T-helper 9 cell (primary cell): ENCODE results near the gene ADM2.
A peak's percentile ranks its signal among the peaks of the same experiment; 100 is the strongest.
"Not testable (repeated sequence)": the region's sequence is repeated elsewhere in the genome, so short reads cannot be mapped to it uniquely, and the experiment has no call there.

Experiments
- DNase-seq: peaks from one replicate; pipeline ENCODE4 v3.0.0-alpha.2; 2020

Gene ADM2

DNA sequence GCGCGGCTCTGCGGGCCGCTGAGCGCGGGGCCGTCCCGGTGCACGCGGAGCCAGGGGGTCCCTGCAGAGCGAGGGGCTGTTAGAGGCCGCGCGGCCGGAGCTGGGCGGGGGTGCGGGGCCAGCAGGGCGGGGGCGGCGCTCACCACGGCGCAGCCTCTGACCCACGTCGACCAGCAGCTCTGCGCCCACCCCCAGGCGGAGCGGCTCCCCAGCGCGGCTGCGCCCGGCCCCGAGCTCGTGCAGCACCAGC is 44.4 kb downstream of the ADM2 start:
- no peak for DNase-seq

DNA sequence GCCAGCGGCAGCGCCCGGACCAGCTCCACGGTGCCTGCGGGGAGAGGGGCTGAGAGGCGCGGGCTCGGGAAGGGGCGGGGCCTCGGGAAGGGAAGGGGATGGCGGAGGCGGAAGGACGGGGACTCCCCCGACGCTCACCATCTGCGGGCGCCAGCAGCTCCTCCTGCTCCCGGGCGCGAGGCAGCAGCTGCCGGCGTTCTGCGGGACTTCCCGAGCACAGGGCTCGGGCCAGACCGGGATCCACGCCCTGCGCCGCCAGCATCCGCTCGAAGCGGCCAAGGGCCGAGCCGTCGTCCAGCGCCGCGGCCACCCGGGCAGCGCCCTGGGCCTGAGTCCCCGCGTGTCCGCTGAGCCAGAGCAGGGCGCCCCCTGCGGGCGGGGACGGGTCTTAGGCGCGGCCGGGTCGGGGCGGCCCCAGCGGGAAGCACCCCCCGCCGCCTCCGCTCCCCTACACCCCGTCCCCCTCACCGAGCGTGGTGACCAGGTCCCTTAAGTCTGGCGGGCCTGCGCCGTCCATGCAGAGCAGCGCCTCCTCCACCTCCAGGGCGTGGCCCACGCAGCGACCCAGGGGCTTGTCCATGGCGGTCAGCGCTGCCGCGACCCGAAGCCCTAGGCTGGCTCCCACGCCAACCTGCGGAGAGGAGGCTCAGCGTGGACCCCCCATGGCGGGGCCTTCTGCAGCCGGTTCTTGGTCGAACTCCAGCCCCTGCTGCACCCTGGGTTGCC is 44.9 kb downstream of the ADM2 start:
- peak; percentile 78 for DNase-seq

DNA sequence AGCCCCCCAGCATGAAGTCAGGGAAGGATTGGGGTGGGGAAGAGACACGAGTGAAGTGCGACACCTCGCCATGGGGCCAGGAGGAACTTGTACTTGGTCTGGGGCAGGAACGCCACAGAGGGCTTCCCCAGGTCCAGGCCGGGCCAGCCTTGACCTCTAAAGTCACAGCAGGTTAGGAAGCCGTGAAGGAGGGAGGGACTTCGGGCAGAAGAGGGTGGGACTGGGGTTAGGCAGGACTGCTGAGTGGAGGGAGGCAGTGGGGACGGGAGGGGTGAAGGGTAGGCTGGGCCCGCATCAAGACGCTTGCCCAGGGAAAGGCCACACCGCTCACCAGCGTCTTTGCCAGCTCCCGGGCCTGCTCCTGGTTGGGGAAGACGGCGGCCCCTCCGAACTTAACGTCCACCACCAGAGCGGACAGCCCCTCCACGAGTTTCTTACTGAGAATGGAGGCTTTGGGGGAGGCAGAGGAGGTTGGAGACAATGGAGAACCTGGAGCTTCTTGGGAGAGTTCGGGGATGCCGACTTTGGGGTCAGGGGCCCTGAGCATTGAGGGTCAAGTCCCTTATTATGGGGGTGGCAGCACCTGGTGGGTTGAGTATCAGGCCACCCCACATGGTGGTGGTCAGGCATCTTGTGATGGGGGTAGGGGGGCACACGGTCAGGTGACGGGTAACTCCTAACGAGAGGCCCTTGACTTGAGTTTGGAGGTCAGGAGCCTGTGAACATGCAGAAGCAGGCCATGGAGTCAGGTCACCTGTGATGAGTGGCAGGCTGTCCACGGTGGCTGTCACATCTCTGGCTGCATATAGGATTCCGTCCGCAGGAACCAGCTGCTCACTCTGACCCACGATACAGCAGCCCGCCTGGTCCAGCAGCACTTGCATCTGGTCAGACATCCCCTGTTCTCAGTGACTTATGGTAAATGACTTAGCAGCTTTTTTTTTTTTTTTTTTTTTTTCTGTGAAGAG is 45.8 kb downstream of the ADM2 start:
- DNase-seq: no peak

DNA sequence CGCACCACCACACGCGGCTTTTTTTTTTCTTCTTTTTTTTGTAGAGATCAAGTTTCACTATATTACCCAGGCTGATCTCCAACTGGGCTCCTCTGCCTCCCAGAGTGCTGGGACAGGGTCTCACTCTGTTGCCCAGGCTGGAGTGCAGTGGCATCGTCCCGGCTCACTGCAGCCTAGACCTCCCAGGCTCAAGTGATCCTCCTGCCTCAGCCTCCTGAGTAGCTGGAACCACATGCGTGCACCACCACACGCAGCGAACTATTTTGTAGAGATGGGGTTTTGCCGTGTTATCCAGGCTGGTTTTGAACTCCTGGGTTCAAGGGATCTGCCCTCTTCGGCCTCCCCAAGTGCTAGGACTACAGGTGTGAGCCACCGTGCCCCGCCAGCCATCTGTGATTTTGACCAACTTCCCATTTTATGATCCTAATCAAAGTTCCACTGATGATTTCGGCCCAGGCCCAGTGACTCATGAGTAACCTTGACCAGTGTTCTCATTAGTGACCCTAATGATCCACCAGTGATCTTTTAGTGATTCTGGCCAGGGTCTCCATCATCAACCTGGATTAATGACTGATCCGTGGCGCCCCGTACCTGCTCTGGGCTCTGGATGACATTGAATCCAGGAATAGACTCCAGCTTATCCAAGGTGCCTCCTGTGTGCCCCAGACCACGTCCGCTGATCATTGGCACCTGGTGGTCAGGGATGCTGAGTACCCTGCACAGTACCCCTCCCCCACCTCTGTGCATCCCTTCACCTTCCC is 46.8 kb downstream of the ADM2 start:
- DNase-seq: no peak

DNA sequence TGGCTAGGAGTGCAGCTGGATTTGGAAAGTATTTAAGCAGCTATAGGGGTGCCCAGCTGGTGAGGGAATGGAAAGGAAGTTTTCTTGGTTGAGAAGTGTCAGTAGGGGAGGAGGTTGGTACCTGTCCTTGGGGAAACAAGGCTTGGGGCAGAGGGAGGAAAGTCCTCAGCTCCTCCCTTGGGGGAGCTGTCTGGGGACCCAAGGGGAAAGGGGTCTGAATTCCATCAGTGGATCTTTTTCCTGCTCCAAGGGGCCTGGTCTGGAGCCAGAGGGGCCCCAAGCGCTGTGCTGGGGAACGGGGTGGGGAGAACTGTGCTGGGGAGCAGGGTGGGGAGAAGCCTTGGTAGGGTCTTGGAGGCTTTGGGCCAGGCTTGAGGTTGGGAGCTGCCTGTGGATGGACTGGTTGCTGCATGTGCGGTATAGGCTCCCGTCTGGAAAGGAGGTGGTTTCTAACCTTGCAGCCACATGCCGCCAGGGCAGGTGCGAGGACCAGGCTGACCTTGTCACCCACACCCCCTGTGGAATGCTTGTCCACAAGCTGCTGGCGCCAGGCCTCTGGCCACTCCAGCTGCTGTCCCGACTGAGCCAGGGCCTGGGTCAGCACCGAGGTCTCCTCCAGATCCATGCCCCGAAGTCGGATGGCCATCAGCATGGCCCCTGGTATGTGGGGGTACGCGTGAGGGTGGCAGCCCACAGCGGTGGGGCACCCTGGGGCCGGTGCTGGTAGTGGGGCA is 47.5 kb downstream of the ADM2 start:
- DNase-seq: no peak

DNA sequence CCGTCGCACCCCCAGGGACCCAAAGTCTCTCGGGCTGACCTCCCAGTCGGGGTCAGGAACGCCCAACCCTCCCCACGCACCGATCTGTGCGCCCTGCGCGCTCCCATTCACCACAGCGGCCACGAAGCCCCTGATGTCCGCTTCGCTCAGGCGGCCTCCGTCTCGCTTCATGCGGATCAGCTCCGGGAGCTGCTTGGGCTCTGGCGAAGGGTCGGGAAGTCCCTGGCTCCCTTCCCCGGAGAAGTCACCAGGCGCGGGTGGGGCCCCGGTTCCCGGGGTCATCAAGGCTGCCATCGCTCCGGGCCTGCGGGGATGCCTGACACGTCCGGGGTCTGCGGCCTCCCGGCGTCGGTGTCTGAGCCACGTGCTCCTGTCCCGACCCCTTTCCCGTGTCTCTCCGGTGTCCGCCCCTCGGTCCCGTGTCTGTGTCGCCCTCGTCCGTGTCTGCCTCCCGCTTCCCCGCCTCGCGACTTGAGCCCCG is 48.1 kb downstream of the ADM2 start:
- DNase-seq: no peak

DNA sequence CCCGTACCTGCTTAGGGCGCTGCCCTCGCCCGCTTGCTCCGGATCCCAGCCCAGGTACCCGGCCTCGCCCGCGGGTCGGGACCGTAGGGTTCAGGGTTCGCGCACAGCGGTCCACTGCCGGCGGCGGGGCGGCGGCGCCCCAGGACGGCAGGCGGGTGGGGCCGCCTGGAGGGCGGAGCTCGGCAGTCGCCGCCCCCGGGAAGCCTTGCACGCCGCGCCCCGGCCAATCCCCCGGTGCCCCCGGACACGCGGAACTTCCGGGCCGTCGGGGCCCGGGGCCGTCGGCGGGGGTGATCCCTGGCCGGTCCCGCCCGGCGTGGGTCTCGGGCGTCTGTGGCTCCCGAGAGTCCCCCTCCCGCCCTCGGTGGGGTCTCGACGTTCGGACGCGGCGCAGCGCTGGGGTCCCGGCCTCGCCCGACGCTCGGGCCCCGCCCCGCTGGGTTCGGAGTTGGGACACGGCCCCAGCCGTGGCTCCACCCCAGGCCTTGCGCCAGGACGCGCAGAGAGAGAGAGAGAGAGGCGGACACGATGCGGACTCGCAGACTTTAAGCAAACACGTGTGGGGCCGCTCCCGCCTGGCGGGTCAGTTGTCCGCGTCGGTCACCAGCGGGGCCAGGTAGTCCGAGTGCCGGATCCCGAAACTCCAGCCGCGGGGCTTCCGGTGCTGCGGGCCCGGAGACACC is 48.7 kb downstream of the ADM2 start, which contains the start of gene TYMP:
Gene TYMP (minus strand): TSS at position 116 of the 683 bp plus-strand sequence. CDS start 303 bp downstream, outside the sequence.
- DNase-seq: peak; percentile 53

DNA sequence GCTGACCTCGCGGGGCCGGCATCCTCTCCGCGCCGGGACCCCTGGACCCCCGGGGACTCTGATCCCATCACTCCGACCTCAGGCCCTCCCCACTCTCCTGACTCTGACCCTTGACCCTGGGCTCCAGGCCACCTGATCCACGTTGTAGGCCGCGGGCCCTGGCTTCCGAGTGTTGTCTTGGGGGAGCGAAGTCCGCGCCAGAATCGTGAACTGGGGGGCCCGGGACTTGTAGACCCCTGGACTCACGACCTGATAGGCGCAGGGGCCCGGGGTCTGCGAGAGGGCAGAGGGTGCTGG is 49.2 kb downstream of the ADM2 start:
- DNase-seq: no peak

DNA sequence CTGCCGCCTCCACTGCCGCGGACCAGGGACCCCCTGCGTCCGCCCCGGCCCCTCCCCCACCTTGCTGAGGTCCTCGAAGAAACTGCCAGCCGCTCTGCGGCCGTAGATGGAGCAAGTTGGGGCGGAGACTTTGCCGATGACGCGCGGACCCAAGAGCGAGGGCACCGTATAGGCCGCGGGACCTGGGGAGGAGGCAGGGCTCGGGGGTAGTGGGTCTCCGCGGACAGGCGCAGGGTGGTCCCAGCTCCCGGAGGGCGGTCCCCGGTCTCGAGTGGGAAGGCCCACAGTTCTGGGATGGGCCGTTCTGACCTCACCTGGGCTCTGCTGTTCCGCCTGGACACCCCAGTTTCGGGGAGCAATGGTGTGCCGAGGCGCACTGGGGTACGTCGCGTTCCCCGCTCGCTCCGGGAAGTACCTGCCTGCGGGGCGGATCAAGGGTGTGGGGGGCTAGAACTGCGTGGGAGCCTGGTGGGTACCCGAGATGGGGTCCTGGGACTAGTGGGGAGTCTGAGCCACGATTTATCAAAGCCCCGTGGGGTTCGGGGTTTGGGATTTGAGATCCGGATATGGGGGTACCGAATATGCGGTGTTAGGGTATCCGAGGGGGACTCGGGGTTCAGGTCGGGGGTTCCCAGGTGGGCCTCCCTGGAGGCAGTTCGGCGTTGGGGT is 49.7 kb downstream of the ADM2 start:
- DNase-seq: peak; percentile 65

DNA sequence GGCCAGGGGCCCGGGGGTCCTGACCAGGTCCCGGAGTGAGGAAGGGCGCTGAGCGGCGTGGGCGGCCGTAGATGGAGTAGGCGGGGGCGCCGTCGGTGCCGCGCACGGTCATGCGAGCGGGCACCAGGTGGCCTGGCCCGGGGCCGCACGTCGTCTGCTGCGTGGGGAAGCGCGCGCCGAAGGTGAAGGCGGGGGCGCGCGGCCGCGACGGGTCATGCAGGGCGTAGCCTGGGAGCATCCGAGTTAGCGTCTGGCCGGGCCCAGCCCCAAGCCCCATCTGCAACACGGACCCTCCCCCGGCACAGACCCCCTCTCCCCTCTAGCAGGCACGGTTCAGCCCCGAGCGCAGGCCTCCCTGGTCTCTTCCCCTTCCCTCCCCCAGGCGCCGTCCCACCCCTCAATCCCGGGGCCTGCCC is 50.2 kb downstream of the ADM2 start:
- DNase-seq: peak; percentile 51

DNA sequence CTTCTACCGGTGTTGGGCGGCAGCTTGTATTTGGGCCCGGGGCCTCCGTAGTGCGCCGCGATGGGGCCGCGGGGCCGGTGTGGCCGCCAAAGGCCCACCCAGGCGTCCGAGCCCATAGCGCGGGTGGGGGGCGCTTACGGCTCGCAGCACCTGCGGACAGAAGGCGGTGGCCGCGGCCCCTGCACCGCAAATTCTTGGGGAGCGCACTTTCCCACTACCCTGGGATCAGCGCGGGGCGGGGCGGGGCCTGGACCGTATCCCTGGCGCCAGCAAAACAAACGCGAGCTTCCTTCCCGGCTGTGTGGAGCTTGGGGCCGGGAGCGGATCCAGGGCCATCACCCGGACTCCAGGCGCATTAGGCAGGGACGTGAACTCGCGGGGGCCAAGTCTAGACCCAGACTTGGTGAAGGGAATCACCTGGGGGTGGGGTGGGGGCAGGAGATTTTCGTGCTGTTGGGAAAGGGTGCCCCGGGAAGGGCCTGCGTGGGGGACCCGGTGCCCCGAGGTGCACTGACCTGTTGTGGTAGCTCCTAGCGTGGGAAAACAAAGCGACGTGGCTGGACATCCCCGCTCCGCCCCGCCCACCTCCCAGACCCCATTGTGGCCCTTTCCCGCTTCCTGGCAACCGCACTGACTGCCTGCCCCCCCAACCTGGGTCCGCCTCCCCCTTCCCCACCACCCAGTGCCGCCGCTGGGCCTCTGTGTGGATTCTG is 50.8 kb downstream of the ADM2 start:
- DNase-seq: no peak

DNA sequence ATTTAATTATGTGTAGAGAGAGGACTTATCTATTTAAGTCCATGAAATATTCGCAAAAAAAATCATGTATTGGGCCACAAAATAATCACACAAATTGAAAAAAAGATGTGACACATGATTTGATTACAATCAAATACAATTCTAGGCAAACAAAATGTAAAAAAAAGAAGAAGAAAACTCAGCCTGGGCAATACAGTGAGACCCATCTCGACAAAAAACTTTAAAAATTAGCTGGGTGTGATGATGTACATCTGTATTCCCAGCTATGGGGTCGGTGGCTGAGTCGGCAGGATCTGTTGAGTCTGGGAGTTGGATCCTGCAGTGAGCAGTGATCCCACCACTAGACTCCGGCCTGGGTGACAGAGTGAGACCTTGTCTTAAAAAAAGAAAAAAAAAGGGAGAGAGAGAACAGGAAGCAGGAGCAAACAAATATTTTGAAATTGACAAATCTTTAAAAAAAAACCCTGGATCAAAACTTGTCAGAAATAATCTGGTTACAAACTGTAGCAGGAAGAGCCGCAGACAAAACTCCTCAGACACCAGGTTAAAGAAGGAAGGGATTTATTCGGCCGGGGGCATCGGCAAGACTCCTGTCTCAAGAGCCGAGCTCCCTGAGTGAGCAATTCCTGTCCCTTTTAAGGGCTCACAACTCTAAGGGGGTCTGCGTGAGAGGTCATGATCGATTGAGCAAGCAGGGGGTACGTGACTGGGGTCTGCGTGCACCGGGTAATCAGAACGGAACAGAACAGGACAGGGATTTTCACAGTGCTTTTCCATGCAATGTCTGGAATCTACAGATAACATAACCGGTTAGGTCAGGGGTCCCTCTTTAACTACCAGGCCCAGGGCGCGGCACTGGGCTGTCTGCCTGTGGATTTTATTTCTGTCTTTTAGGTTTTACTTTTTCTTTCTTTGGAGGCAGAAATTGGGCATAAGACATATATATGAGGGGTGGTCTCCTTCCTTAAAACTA is 51.8 kb downstream of the ADM2 start:
- no peak for DNase-seq

DNA sequence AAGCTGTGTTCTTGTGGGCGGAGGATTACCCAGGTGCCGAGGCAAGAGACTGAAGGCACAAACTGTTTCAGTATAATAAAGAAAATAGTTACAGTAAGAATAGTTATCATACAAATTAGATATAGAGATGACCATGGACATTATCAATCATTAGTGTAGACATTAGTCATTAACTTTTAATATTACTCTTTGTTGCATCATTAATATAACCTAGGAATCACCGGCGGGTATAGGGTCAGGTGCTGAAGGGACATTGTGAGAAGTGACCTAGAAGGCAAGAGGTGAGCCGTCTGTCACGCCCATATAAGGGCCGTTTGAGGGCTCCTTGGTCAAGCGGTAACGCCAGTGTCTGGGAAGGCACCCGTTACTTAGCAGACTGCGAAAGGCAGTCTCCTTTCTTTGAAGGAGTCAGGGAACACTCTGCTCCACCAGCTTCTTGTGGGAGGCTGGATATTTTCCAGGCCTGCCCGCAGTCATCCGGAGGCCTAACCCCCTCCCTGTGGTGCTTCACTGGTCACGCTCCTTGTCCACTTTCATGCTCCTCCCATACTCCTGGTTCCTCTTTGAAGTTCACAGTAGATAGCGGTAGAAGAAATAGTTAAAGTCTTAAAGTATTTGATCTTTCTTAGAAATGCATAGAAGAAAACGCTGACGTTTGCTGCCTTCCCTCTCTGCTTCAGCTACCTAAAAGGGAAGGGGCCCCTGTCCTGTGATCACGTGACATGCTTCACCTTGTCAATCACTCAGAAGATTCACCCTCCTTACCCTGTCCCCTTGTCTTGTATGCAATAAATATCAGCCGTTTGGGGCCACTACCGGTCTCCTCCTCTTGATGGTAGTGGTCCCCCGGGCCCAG is 52.7 kb downstream of the ADM2 start:
- not testable (repeated sequence) for DNase-seq

DNA sequence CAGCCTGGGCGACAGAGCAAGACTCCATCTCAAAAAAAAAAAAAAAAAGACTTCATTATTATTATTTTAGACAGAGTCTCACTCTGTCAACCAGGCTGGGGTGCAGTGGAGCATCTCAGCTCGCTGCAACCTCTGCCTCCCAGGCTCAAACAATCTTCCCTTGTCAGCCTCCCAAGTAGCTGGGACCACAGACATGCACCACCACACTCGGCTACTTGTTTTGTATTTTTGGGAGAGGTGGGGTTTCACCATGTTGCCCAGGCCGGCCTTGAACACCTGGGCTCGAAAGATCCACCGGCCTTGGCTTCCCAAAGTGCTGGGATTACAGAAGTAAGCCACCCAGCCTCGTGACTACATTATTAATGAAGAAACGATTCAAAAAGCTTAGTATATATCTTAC is 53.8 kb downstream of the ADM2 start:
- no peak for DNase-seq
